ENCODE measurements around the gene ASCL1. TPM values are rescaled to one million over a fixed set of nuclear protein-coding genes. Genes with fewer than 3 reads are reported as not detected.

The ASCL1 gene
- total and polyA plus RNA-seq, 9 of the 15 experiments (the other 6 are each of a cell fraction or from before 2014, with no cell fraction given) = 0.01 to 0.09 (median 0.04) TPM; not detected in 3

DNA sequence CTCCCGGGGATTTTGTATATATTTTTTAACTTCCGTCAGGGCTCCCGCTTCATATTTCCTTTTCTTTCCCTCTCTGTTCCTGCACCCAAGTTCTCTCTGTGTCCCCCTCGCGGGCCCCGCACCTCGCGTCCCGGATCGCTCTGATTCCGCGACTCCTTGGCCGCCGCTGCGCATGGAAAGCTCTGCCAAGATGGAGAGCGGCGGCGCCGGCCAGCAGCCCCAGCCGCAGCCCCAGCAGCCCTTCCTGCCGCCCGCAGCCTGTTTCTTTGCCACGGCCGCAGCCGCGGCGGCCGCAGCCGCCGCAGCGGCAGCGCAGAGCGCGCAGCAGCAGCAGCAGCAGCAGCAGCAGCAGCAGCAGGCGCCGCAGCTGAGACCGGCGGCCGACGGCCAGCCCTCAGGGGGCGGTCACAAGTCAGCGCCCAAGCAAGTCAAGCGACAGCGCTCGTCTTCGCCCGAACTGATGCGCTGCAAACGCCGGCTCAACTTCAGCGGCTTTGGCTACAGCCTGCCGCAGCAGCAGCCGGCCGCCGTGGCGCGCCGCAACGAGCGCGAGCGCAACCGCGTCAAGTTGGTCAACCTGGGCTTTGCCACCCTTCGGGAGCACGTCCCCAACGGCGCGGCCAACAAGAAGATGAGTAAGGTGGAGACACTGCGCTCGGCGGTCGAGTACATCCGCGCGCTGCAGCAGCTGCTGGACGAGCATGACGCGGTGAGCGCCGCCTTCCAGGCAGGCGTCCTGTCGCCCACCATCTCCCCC is 777 bp downstream of the ASCL1 start:
- Histone ChIP-seq H3K4me3 (no peak overlapping the region), H3K9ac (ENCODE audit: insufficient read depth in 1 of 2, low read depth in 2 of 2, low read length in 2 of 2) (no peak overlapping the region)
- BruUV-seq (replicated peaks) = no TSS peak

More for the DNA sequence above, 777 bp downstream of the ASCL1 start:
- 30% methylated on average over 72 of the region's 83 CpGs for WGBS (ENCODE audit: insufficient coverage, low coverage, missing lambda C conversion rate)
- Histone ChIP-seq H3K36me3 (ENCODE audit: control insufficient read depth, insufficient read depth, low read length) (no peaks in the 10 kb centered on the region), H3K9me1 (ENCODE audit: control insufficient read depth, insufficient read depth, low read length) (no peaks in the 10 kb centered on the region), H3K4me2 (ENCODE audit: insufficient read depth, low read length) (no peak overlapping the region), H3K27me3 (ENCODE audit: control insufficient read depth in 2 of 2, insufficient read depth in 2 of 2, low read length in 2 of 2) (peaks cover 2 to 27% of the 10 kb centered on the region in 2 experiments; a peak in 4 of 5 replicates), H3K4me1 (replicated peaks in 1 of 2; ENCODE audit: control insufficient read depth in 2 of 2, insufficient read depth in 2 of 2, low read length in 2 of 2) (peaks cover 0 to 7% of the 10 kb centered on the region in 2 experiments; a peak in 1 of 5 replicates), H4K20me1 (replicated peaks; ENCODE audit: control insufficient read depth, insufficient read depth, low read length) (no peaks in the 10 kb centered on the region), H3K27ac (ENCODE audit: extremely low read depth, low read depth, low read length) (no peak overlapping the region), H2AFZ (ENCODE audit: low read depth, low read length) (no peak overlapping the region), H3K9me3 (replicated peaks; ENCODE audit: control insufficient read depth, insufficient read depth, low read depth, low read length) (no peaks in the 10 kb centered on the region), H3K79me2 (ENCODE audit: control insufficient read depth, insufficient read depth, low read length) (no peaks in the 10 kb centered on the region)
- in situ Hi-C loops (cut with MboI) (no loop called here), intact Hi-C loops (cut with micrococcal nuclease) (no loop called here)
- DNase-seq (ENCODE audit: extremely low read depth in 1 of 4, low spot score in 3 of 4) = no peak
- no peak for FAIRE-seq
- ChIA-PET CTCF (ENCODE audit: low intra/inter-chr PET ratio) (no interaction called here), POLR2A (no interaction called here)
- no peak for ATAC-seq
- TF ChIP-seq FOXA1 (IDR thresholded peaks at IDR 0.05; ENCODE audit: borderline replicate concordance) (no peak), KLF13 (tag; IDR thresholded peaks at IDR 0.05; ENCODE audit: borderline replicate concordance, low read depth) (no peak), SNRNP70 (optimal IDR thresholded peaks at IDR 0.05; ENCODE audit: low read depth, low read length) (no peak), RBM39 (optimal IDR thresholded peaks at IDR 0.05; ENCODE audit: low read depth, low read length) (no peak), TAL1 (IDR thresholded peaks at IDR 0.05) (no peak), ZNF830 (CRISPR knock-in tag; IDR thresholded peaks at IDR 0.05) (no peak), ZZZ3 (IDR thresholded peaks at IDR 0.05) (no peak), MEF2A (IDR thresholded peaks at IDR 0.05; ENCODE audit: control insufficient read depth, low read depth, low read length) (no peak), PYGO2 (tag; IDR thresholded peaks at IDR 0.05) (no peak), RBM25 (IDR thresholded peaks at IDR 0.05; ENCODE audit: low read depth, low read length, severe bottlenecking) (no peak), ZNF79 (CRISPR knock-in tag; IDR thresholded peaks at IDR 0.05; ENCODE audit: low read depth) (no peak), ZNF165 (CRISPR knock-in tag; IDR thresholded peaks at IDR 0.05; ENCODE audit: borderline replicate concordance) (no peak), CC2D1A (IDR thresholded peaks at IDR 0.05) (no peak), ZNF444 (CRISPR knock-in tag; IDR thresholded peaks at IDR 0.05) (no peak), THRAP3 (IDR thresholded peaks at IDR 0.05; ENCODE audit: borderline replicate concordance) (no peak), ZBTB8A (IDR thresholded peaks at IDR 0.05; ENCODE audit: partially characterized antibody) (no peak)
- TF ChIP-seq, protein P1, sequence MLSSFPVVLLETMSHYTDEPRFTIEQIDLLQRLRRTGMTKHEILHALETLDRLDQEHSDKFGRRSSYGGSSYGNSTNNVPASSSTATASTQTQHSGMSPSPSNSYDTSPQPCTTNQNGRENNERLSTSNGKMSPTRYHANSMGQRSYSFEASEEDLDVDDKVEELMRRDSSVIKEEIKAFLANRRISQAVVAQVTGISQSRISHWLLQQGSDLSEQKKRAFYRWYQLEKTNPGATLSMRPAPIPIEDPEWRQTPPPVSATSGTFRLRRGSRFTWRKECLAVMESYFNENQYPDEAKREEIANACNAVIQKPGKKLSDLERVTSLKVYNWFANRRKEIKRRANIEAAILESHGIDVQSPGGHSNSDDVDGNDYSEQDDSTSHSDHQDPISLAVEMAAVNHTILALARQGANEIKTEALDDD (IDR thresholded peaks at IDR 0.05) = no peak
- TF ChIP-seq, protein P2, sequence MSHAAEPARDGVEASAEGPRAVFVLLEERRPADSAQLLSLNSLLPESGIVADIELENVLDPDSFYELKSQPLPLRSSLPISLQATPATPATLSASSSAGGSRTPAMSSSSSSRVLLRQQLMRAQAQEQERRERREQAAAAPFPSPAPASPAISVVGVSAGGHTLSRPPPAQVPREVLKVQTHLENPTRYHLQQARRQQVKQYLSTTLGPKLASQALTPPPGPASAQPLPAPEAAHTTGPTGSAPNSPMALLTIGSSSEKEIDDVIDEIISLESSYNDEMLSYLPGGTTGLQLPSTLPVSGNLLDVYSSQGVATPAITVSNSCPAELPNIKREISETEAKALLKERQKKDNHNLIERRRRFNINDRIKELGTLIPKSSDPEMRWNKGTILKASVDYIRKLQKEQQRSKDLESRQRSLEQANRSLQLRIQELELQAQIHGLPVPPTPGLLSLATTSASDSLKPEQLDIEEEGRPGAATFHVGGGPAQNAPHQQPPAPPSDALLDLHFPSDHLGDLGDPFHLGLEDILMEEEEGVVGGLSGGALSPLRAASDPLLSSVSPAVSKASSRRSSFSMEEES (CRISPR knock-in tag; IDR thresholded peaks at IDR 0.05) = no peak
